Measurements from ENCODE around the gene ESAM.

DNA sequence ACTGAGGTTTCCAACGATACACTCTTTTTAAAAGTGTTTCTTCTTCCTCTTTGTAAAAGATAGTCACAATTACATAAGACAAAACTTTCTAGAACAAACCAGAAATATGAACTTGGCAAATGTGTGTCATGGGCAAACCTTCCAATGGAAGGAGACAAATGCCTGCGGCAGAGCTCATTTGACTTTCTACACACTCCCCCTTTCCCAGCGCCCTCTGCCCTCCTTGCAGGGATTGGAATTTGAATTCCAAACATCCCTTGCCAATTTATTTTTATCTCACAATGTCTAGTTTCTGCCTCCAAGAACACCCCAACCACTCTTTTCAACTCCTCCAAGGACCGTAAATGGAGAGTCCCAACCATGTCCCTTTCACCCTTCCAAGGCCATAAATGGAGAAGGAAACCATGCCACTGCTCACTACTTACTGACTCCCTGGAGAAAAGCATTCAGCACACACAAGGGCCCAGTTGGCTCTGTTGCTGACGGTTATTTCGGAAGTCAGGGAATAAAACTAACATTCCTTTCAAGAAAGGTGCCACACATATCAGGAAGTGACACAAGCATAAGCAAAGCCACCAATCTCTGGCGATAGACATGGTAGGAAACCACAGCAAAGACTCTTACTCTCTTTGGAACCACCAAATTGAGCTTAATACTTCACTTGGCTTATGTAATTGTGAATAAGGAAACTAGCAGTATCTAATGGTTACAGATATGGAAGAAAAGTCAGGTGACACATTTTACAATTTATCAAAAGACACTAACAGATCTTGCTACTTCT lies 15.0 kb upstream of the ESAM start:
- no peak for TF ChIP-seq CTCF (IDR thresholded peaks at IDR 0.05)
- TF ChIP-seq ZFX (IDR thresholded peaks at IDR 0.05; ENCODE audit: borderline replicate concordance) = no peak

Data from 22Rv1 (cell line).